ENCODE results near the gene FOXJ2. TPM values are rescaled to one million over a fixed set of nuclear protein-coding genes. Genes with fewer than 3 reads are reported as not detected.

FOXJ2 gene
- total and polyA plus RNA-seq, 2 donors (not counting 1 experiment from before 2014, with no cell fraction given): 9.5 to 19.4 TPM

- H3K27ac Mint-ChIP-seq: peak overlapping the region; percentile 61
- Histone ChIP-seq H3K4me2 (replicated peaks; ENCODE audit: low read depth, low read length, poor library complexity, severe bottlenecking) (peak overlapping the region; percentile 85), H3K27ac (ENCODE audit: low read length in 2 of 2) (peak overlapping the region in 1 of 2 donors; percentile 49), H3K27me3 (replicated peaks in 1 of 4; ENCODE audit: control extremely low read depth in 1 of 4, control insufficient read depth in 3 of 4, insufficient read depth in 4 of 4, low read length in 3 of 4) (no peaks in the 10 kb centered on the region), H3K4me3 (ENCODE audit: control extremely low read depth in 1 of 5, extremely low read depth in 1 of 5, insufficient read depth in 1 of 5, low read depth in 2 of 5, low read length in 4 of 5) (no peak overlapping the region), H3K4me1 (ENCODE audit: control insufficient read depth in 2 of 2, insufficient read depth in 2 of 2, low read length in 2 of 2) (peaks cover 62 to 69% of the 10 kb centered on the region in 2 donors), H3K79me2 (ENCODE audit: control insufficient read depth, insufficient read depth, low read length) (peaks cover 54% of the 10 kb centered on the region), H3K9me3 (ENCODE audit: control extremely low read depth in 1 of 3, control insufficient read depth in 2 of 3, insufficient read depth in 1 of 3, low read length in 2 of 3) (no peaks in the 10 kb centered on the region), H4K20me1 (ENCODE audit: control insufficient read depth, insufficient read depth, low read length, poor library complexity, severe bottlenecking) (peaks cover 6% of the 10 kb centered on the region), H2AFZ (ENCODE audit: insufficient read depth, low read depth, low read length, poor library complexity, severe bottlenecking) (no peak overlapping the region), H3K9ac (ENCODE audit: low read length) (no peak overlapping the region), H3K36me3 (replicated peaks in 1 of 2; ENCODE audit: control extremely low read depth in 1 of 2, control insufficient read depth in 1 of 2, extremely low read depth in 1 of 2, insufficient read depth in 2 of 2, low read length in 1 of 2) (peaks cover 0 to 2% of the 10 kb centered on the region in 2 experiments)
- ChIA-PET POLR2A (no interaction called here), CTCF (interaction anchor here (0.5 to 2.3 kb wide), 7 partner anchors 8 to 913 kb away, joined by 3 to 8 read pairs (median 3); no protein-coding TSS in a partner anchor)
- no peaks in the 10 kb centered on the region for H3K27me3 Mint-ChIP-seq
- DNase-seq (no peak), ATAC-seq (ENCODE audit: low read depth) (no peak)
- H3K4me1 Mint-ChIP-seq: peaks cover 70% of the 10 kb centered on the region
- H3K4me3 Mint-ChIP-seq: peak overlapping the region; percentile 88
- TF ChIP-seq CTCF (IDR thresholded peaks at IDR 0.05) (no peak), EZH2 (IDR thresholded peaks at IDR 0.05; ENCODE audit: borderline replicate concordance, insufficient read depth, low read depth, low read length, poor library complexity, severe bottlenecking) (no peak)
- H3K9me3 Mint-ChIP-seq (ENCODE audit: insufficient read depth): no peaks in the 10 kb centered on the region
- intact Hi-C loops (cut with micrococcal nuclease): loop anchor here (1.0 kb wide), 1 partner anchor 9 kb away; no protein-coding TSS in a partner anchor
These were observed 2.3 kb downstream of the FOXJ2 start for GRCh38 chr12:8034802-8035201.

DNA sequence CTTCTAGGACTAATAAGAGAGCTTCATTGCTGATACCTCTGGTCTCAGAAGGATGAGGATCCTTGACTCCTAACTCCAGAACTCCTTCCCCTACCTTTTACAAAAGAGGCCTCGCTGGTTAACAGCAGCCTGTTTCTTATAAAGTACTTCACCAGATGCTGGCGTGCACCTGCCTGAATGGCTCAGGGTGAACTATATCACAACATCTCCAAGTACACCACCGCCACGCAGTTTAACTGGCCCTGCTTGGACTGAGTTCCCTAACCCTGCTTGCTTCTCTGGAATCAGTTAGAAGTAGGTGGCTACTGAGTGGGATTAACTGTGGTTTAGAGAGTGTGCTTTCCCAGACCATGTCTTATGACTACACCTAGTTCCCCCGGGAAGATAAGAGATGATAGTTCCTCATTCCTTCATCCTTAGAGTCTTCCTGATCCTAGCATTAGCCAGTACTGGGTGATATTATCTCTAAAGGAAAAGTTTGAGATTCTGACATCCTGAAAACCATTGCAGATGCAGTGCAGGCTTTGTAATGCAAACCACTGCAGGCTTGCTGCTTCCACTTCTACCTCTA lies 3.0 kb downstream of the FOXJ2 start:
- Histone ChIP-seq H3K4me1 (ENCODE audit: control insufficient read depth in 2 of 2, insufficient read depth in 2 of 2, low read length in 2 of 2) (peaks cover 62 to 69% of the 10 kb centered on the region in 2 donors), H3K4me2 (replicated peaks; ENCODE audit: low read depth, low read length, poor library complexity, severe bottlenecking) (peak overlapping the region; percentile 85), H2AFZ (ENCODE audit: insufficient read depth, low read depth, low read length, poor library complexity, severe bottlenecking) (no peak overlapping the region), H4K20me1 (ENCODE audit: control insufficient read depth, insufficient read depth, low read length, poor library complexity, severe bottlenecking) (peaks cover 8% of the 10 kb centered on the region), H3K79me2 (ENCODE audit: control insufficient read depth, insufficient read depth, low read length) (peaks cover 57% of the 10 kb centered on the region), H3K4me3 (ENCODE audit: control extremely low read depth in 1 of 5, extremely low read depth in 1 of 5, insufficient read depth in 1 of 5, low read depth in 2 of 5, low read length in 4 of 5) (no peak overlapping the region), H3K36me3 (replicated peaks in 1 of 2; ENCODE audit: control extremely low read depth in 1 of 2, control insufficient read depth in 1 of 2, extremely low read depth in 1 of 2, insufficient read depth in 2 of 2, low read length in 1 of 2) (peaks cover 1 to 9% of the 10 kb centered on the region in 2 experiments), H3K9ac (ENCODE audit: low read length) (no peak overlapping the region), H3K27ac (ENCODE audit: low read length in 2 of 2) (peak overlapping the region in 1 of 2 donors; percentile 49), H3K9me3 (ENCODE audit: control extremely low read depth in 1 of 3, control insufficient read depth in 2 of 3, insufficient read depth in 1 of 3, low read length in 2 of 3) (no peaks in the 10 kb centered on the region), H3K27me3 (replicated peaks in 1 of 4; ENCODE audit: control extremely low read depth in 1 of 4, control insufficient read depth in 3 of 4, insufficient read depth in 4 of 4, low read length in 3 of 4) (no peaks in the 10 kb centered on the region)
- DNase-seq: no peak
- H3K4me1 Mint-ChIP-seq: peaks cover 71% of the 10 kb centered on the region
- no peaks in the 10 kb centered on the region for H3K9me3 Mint-ChIP-seq (ENCODE audit: insufficient read depth)
- H3K27me3 Mint-ChIP-seq: no peaks in the 10 kb centered on the region
- POLR2A ChIA-PET: interaction anchor here (1.6 kb wide), 1 partner anchor 8 kb away, joined by 6 read pairs; no protein-coding TSS in a partner anchor
- ATAC-seq (ENCODE audit: low read depth): no peak
- CTCF ChIA-PET: interaction anchor here (0.6 to 2.3 kb wide), 4 partner anchors 8 to 102 kb away, joined by 3 to 8 read pairs (median 3); no protein-coding TSS in a partner anchor
- intact Hi-C loops (cut with micrococcal nuclease): loop anchor here (1.0 kb wide), 1 partner anchor 9 kb away; no protein-coding TSS in a partner anchor
- TF ChIP-seq EZH2 (IDR thresholded peaks at IDR 0.05; ENCODE audit: borderline replicate concordance, insufficient read depth, low read depth, low read length, poor library complexity, severe bottlenecking) (no peak), CTCF (IDR thresholded peaks at IDR 0.05) (no peak)
- 100% methylated on average over 2 of the region's 5 CpGs for WGBS (ENCODE audit: insufficient coverage)
- H3K27ac Mint-ChIP-seq: peak overlapping the region; percentile 57
- no peak overlapping the region for H3K4me3 Mint-ChIP-seq

All from B cell (primary cell).